ENCODE measurements around the gene UAP1. TPM values are rescaled to one million over a fixed set of nuclear protein-coding genes. Genes with fewer than 3 reads are reported as not detected.

Gene UAP1
- total RNA-seq, 1 experiment from 2014 or later: 26.9 TPM

- Histone ChIP-seq H3K9me3 (ENCODE audit: control insufficient read depth, low read depth, low read length) (no peaks in the 10 kb centered on the region), H3K9ac (ENCODE audit: extremely low read depth, insufficient read length, low read length) (no peak overlapping the region), H2AFZ (ENCODE audit: low read length) (no peak overlapping the region), H4K5ac (ENCODE audit: insufficient read length, low read depth, low read length) (no peak overlapping the region), H3K18ac (ENCODE audit: insufficient read length, low read depth, low read length) (no peak overlapping the region), H4K91ac (ENCODE audit: insufficient read length, low read depth, low read length) (no peak overlapping the region), H3K4me1 (ENCODE audit: insufficient read depth, low read length) (no peaks in the 10 kb centered on the region), H3T11ph (ENCODE audit: low read length) (no peak overlapping the region), H2AK5ac (ENCODE audit: insufficient read length, low read length) (no peak overlapping the region), H3K27me3 (ENCODE audit: insufficient read depth, low read length) (no peaks in the 10 kb centered on the region), H3K79me2 (ENCODE audit: insufficient read depth, low read length) (no peaks in the 10 kb centered on the region), H3K23me2 (ENCODE audit: insufficient read length, low read depth, low read length, poor library complexity, severe bottlenecking) (no peaks in the 10 kb centered on the region), H3K4ac (ENCODE audit: low read depth, low read length) (no peak overlapping the region), H2BK12ac (ENCODE audit: insufficient read length, low read depth, low read length) (no peak overlapping the region), H3K79me1 (ENCODE audit: insufficient read depth, low read depth, low read length, poor library complexity, severe bottlenecking) (no peaks in the 10 kb centered on the region), H4K8ac (replicated peaks; ENCODE audit: insufficient read length, low read depth, low read length) (no peak overlapping the region), H2BK15ac (ENCODE audit: low read depth, low read length) (no peak overlapping the region), H3K56ac (ENCODE audit: insufficient read length, low read depth, low read length) (no peak overlapping the region), H2BK20ac (ENCODE audit: low read depth, low read length, poor library complexity, severe bottlenecking) (no peak overlapping the region), H2BK120ac (ENCODE audit: low read depth, low read length, poor library complexity, severe bottlenecking) (no peak overlapping the region), H4K20me1 (ENCODE audit: control insufficient read depth, insufficient read depth, insufficient read length) (no peaks in the 10 kb centered on the region), H3K27ac (ENCODE audit: insufficient read length, low read depth, low read length) (no peak overlapping the region), H3K14ac (ENCODE audit: insufficient read depth, low read length) (no peak overlapping the region), H3K4me2 (ENCODE audit: insufficient read depth, insufficient read length, low read length) (no peak overlapping the region), H3K23ac (ENCODE audit: insufficient read length, low read depth, low read length) (no peak overlapping the region), H2BK5ac (ENCODE audit: insufficient read length, low read length) (no peak overlapping the region)
- no peaks in the 10 kb centered on the region for H3K27me3 Mint-ChIP-seq (ENCODE audit: low read depth)
- no CpG with 5 or more reads among the region's 5 CpGs for WGBS (ENCODE audit: extremely low coverage, insufficient read length, low lambda C conversion rate)
- peaks cover 0 to 6% of the 10 kb centered on the region in 2 experiments; a peak in 4 of 5 replicates for H3K9me3 Mint-ChIP-seq
- H3K27ac Mint-ChIP-seq: no peak overlapping the region; a peak in 1 of 7 replicates
- no peaks in the 10 kb centered on the region for H3K4me1 Mint-ChIP-seq
- H3K4me3 Mint-ChIP-seq: no peak overlapping the region
- no peak for DNase-seq
- TF ChIP-seq CTCF (conservative IDR thresholded peaks at IDR 0.05): no peak
- peaks cover 0 to 4% (median 0%) of the 10 kb centered on the region in 3 experiments; a peak in 2 of 7 replicates for H3K36me3 Mint-ChIP-seq (ENCODE audit: insufficient read depth in 1 of 3, low read depth in 3 of 3)
Measured at GRCh38 chr1:162541619-162542141, 19.8 kb upstream of the UAP1 start.

Data from H9 (cell line).